NCI-H128 (cell line): ENCODE measurements around the gene WNT3.

ENCODE experiments used
- DNase-seq: peaks from one replicate; lab custom pipeline; 2025; ENCODE audit not compliant: unreplicated experiment; lab: John Stamatoyannopoulos, UW

Gene WNT3

DNA sequence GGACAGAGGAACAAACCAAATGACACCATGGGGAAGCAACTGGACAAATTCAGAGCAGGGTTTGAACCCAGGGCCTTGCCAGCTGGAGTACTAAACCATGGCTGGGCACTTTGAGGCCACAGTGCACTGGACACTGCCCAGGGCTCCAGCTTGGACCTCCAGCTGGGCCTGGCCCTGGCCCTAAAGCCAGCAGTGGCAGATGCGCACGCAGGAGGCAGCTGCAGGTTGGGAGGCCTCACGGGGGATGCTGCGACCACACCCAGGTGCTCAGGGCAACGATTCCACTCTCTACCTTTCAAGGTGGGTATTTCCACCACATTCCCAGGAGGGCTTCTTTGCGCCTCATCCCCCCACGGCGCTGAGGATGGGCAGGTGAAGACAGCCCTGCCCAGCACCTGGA, 28.9 kb downstream of the WNT3 start:
- no peak for DNase-seq

DNA sequence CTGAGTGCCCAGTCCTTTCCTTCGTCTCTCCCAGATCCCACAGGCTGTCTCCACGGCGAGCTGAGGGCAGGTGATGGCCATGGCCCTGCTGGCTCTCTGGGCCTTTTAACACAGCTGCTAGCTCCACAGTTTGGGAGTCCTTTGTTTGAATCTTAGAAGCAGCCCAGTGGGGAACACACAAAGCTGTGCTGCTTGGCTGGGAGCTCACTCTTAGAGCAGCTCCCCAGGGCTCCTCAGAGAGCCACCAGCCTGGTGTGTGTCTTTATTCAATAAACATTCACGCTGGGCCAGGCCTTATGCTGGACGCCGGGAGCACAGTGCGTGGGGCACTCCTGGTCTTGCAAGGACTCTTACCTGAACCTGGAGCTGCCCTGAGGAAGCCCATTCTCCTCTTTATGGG, 29.7 kb downstream of the WNT3 start:
- no peak for DNase-seq

DNA sequence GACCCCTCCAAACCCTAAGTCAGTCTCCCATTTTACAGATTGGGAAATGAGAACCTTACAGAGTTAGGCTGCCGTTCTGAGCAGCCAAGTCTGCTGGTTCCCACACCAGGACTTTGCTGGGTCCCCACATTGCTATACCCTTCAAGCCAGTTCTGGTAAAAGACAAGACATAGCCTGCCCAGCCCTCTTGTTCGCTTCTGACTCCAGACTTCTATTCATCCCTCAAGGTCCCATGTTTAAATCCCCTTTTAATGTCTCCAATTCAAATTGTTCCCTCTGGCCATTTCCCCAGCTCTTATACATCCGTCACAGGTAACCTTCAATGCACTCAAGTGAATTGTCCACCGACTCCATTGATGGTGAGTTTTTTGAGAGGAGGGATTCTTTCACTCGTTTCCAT, 30.2 kb downstream of the WNT3 start:
- DNase-seq: no peak

DNA sequence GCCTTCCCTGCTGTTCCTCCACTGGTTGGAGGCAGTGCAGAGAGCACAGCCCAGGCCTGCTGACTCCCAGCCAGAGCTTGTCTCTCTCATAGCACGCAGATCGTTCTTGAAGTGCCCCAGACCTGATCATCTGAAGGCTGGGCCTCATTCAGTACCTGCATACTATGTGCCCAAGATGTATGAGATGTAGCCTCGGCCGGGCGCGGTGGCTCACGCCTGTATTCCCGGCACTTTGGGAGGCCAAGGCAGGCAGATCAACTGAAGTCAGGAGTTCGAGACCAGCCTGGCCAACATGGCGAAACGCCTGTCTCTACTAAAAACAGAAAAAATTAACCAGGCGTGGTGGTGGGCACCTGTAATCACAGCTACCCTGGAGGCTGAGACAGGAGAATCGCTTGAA, 31.0 kb downstream of the WNT3 start:
- no peak for DNase-seq

DNA sequence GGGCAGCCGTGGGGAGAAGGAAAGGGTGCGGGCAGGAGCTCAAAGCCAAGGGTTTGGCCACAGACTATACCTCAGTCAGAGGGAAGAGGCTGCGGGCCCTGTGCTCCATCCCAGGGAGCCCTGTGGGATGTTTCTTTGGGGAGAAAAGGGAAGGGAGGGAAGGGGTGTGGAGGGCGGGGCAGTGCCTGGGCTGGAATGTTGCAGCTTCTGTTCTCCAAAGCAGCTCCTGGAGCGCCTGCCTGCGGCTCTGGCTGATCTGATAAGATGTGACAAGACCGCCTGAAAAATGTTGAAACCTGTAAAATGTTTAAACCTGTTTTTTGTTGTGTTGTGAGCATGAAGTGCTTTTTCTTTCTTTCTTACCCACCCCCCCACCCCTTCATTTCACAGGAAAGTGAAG, 32.8 kb downstream of the WNT3 start:
- DNase-seq: no peak

DNA sequence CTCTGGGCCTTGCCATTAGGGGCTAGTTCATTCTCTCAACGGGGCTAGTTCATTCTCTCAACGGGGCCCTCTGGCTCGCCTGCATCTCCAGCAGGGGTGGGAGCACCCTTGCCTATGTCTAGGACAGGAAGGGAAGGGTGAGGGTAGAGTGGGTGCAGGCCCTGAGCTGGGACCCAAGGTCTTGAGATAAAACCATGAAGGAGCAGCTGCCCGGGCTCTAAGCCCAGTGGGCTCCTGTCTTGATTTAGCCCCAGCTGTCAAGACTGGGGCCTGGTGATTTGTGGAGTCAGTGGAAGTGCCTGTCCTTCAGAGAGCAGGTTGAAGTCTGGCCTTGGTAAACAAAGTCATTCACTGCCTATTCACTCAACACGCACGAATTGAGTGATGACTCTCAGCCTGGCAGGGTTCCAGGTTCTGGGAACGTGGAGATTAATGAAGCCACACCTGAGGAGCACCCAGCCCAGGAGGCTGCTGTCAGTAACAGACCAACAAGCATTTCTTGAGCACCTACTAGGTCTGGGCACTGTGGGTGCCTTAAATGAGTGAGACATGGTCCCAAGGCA, 35.4 kb downstream of the WNT3 start:
- DNase-seq: no peak

DNA sequence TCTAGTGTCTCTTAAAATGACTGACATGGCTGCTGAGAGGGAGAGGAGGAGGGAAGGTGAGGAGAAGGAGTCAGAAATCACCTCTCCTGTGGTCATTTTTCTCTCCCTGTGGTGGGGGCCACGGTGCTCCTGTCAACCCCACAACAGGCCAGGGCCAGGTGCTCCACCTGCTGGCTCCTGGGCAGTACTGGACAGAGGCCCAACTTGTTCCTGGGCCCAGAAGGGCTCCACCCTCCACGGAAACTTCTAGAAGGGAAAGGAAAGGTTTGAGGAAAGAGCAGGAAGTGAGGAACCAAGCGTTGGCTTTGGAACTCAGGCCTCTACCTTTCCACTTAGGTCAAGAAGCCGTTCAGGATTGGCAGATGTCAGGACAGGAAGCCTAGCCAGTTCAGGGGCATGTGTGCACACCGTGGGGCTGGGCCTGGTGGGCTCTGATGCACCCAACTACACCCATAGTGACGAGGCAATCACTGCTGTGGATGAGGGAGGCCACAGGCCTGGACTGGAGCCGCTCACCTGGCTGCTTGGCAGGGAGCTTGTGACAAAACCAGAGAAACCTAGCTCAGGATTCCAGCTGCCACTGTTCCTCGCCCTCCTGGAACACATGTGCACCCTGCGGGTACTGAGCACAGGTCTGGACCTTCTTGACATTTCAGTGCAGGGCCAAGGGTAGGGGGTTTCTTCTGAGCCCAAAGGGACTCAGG, 36.1 kb downstream of the WNT3 start:
- DNase-seq: no peak

DNA sequence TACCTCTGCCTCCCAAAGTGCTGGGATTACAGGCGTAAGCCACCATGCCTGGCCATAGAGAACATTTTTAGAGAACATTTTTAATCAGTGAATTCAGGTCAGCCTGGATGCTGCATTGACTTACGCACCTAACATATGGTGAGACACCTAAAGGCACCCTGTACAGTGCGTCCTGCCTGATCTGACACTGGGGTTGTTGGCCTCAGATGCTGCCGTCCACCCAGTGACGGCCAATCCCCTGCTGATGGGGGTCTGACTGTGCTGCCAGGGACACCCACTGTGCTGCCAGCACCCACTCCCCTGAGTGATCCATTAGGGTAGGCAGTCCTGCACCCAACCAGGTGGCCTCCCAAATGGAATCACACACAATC, 38.5 kb downstream of the WNT3 start:
- DNase-seq: no peak

DNA sequence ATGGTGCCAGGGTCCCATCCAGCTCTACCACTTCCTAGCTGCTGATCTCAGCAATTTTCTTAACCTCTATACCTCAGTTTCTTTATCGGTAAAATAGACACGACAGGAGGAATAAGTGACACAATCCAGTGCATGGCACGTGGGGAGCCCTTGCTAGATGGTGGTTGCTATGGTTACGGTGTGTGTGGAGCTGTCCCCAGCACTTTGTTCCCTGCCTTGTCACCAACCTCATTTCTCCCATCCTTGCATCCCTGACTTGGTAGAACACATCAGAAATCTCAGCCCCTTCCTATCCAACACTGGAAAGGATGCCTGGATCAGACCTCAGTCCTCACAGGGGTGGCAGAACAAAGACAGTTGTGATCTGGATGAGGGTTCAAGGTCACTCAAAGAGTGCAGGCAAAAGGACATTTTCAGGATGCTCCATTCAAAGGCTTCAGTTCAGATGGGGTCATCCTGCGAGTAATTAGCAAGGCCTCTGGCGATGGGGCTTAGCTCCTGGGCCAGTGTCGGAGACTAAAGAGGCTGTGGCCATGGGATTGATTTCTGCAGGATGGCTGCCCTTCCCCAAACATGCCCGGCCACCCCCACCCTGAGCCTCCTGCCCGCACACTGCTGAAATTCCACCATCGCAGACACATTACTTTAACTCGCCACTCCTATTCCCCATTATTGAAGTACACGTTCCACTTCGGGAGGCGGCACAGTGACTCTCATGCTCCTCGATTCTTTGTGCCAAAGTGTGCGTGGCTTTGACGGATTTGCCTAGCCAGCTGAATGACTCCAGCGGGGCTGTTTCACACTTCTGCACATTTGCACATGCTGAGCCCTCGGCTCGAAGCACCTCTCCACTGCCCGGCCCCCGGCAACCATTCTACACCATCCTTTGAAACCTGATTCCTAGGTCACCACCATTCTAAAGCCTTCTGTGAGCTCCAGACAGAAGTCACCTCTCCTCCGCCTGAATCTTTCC, 40.3 kb downstream of the WNT3 start:
- DNase-seq: no peak

DNA sequence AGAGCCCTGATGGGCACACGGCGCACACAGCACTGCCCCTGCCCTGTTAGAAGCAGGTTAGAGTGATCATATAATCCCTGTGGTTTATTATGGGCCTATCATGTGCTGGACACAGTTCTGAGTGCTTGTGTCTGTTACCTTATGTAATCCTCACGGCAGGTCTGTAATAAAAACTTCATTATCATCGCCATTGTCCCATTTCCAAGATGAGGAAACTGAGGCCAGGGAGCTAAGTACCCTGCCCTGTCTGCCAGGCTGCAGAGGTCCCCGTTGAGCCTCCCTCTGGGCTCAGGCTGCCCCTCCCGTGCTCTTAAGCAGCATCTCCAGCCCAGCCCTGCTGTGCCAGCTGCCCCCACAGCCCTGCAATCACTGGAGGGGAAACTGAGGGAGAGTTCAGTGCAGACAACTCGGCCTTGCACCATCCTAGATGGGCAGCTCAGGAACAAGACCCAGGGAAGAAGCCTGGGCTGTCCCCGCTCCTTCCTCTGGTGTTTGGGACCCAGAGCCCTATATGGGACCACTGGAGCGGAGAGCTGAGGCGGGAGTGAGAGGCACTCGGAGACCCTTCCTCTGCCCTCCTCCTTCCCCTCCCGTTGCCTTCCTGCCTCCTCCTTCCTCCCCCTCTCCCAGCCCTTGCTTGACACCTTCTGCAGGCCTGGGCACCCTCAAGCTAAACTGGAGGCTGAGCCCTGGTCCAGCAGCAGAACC, 42.0 kb downstream of the WNT3 start:
- DNase-seq: no peak

DNA sequence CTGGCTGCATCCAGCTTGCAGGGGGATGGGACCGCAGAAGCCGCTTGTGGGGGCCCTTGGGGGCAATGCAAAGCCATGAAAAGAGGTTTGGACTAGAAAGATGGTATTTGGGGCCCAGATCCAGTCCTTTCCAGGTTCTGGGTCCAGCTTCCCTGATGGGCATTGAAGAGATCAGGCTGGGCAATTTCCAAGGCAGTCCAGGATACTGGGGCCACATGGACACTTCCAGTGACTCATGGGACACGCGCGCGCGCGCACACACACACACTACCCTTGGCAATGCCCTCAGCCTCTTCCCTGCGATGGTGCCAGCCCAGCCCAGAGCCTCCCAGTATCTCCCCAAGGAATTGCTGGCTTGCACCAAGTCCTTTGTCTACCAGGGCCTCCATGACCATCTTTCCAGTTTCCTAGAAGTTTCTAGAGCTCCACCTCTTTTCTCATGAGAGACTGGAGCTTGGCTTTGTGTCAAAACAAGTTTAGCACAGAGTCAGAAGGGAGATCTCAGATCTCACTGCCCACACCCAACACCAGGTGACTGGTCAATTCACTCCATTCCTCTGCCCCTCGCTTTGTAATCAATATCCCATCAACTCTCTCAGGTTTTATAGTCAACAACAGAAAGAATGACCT, 44.3 kb downstream of the WNT3 start:
- DNase-seq: no peak

DNA sequence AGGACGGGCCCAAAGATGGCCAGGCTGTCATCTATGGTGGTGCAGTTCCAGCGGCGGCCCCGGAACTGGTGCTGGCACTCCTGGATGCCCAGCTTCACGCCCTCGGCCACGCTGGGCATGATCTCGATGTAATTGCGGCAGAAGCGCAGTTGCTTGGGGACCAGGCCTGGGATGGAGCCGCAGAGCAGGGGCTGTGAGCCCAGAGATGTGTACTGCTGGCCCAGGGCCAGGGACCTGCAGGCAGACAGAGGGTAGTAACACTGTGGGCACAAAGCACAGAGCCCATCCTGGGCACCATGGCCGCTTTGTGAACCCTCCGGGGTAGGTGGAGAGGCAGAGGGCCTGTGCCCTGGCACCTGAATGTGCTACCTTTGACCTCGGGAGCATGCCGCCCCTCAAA, 44.8 kb downstream of the WNT3 start:
- DNase-seq: no peak

DNA sequence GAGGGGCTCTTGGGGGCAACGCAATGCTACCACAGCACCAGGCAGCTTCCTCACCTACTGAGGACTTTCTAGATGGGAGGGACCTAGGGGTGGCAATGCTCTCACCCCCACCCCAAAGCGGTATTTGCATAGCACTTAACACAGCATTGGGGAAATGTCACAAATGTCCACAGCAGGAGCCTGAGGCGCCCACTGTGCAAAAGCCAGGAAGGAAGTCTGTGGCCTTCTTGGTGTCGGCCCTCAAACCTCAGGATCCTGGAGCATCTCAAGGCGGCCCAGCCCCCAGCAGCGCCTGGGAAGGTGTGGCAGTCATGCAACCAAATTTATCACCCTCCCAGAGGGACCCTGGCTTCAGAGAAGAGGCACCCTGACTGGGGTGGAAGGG, 45.3 kb downstream of the WNT3 start:
- DNase-seq: no peak

DNA sequence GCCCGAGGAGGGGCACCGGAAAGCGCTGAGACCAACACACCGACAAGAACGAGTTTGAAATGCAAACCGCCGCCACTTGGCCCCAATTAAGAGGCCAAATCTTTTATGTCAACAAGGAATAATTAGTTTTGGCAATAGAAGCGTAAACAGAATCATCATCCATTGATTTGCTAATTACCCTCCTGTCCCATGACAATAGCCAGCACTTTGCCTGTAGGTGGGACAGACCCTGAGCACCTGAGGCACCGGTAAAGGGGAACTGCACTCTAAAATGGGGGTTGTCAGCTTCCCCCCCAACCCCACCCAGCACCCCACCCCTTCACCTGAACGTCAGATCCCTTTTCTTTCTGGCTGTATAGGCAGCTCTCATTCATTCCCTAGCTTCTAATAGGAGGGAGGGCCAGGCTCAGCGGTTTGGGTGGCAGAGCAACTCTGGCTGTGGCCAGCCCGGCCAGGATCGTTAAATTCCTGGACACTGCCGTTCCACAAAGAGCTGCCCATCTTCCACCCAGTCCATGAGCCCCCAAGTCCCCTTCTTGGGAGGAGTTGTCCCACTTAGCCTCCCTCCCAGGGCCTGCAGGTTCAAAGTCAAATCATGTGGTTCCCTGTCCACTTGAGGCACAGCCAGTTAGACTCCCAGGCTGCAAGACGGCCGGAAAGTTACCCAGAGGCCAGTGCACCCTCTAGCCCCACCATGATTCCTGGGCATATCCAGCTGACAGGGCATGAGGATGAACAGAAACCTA, 45.8 kb downstream of the WNT3 start:
- DNase-seq: no peak

DNA sequence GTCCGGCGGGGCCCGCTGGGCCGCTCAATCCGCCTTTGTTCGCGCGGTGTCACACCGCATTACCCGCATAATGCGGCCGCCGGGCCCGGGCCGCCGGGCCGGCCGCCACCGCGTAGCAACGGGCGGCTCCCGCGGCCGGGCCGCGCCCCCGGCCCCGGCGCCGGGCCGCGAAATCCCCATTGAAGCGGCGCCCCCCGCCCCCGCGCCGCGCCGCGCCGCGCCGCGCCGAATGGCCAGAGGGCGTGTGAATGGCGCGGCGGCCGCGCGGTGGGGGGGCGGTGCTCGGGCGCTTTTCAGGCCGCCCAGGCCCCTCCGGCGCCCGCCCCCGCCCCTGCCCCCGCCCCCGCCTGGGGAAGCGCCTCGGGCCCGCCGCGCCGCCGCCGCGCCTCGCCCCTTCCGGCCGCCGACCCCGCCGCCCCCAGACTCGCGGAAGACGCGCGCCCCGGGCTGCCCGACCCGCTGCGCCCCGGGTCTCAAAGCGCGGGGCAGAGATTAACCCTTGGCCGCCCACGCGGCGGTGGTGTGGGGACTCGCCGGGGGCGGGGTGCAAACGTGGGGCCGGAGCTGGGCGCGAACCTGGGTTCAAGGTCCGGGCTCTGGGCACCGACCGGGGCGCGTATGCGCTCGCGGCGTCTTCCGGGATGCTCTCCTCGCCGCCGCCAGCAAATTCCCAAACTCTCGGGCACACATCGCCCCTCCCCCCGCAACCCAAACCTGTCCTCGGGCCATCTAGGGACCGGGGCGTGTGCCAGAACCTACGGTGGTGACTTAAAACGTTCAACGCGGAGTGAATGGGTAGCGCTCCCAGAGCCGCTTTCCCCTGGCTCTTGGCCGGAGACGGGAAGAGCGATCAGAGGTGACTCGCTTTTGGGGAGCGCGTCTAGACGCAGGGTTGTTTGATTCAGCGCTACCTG, 46.7 kb downstream of the WNT3 start:
- no peak for DNase-seq

DNA sequence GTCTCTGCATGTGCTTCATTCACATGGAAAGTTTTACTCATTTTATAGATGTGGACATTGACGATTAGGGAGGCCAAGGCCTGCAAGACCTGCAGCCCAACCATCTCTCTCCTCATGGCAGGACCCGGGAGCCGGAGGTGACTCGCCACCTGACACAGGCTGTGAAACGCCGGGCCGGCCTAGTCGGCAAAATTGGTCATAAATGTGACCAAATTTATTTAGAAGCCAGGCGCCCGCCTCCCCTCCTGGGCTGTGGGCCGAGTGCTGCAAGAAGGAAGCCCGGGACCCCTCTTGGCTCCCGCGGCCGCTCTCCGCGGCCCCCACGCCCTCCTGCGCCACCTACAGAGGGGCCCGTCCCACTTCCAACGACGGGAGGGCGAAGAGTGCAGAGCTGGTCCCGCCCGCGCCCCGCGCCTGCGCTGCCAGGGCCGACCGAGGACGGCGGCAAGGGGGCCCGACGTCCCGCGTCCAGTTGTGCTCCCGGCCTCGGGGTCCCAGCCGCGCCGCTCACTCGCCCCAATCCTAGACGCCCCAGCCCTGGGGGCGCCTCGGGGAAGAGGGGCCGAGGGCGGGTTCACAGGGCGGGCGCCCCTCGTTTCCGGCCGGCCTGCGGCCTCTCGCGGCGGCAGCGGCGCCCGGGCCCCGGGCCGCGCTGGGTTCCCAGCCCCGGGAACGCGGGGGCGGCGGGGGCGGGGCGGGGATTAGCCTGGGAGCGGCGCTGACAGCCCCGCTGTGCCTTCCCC, 47.5 kb downstream of the WNT3 start:
- DNase-seq: no peak

DNA sequence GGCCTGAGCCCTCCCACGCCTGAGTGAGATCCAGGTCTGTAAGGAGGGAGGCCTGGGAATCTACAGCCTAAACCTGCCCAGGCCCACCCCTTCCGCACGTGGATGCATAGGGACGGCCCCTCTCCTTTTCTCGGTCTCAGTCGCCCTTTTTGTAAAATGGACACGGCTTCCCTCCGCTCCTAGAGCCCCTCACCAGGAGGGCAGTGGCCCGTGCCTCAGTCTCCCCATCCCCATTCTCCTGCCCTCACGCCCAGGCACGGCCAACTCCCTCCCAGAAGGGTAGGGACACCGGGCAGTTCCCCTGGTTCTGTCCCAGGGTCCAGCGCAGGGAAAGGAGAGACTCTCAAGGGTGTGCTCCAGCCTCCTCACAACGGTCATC, 48.1 kb downstream of the WNT3 start:
- no peak for DNase-seq

DNA sequence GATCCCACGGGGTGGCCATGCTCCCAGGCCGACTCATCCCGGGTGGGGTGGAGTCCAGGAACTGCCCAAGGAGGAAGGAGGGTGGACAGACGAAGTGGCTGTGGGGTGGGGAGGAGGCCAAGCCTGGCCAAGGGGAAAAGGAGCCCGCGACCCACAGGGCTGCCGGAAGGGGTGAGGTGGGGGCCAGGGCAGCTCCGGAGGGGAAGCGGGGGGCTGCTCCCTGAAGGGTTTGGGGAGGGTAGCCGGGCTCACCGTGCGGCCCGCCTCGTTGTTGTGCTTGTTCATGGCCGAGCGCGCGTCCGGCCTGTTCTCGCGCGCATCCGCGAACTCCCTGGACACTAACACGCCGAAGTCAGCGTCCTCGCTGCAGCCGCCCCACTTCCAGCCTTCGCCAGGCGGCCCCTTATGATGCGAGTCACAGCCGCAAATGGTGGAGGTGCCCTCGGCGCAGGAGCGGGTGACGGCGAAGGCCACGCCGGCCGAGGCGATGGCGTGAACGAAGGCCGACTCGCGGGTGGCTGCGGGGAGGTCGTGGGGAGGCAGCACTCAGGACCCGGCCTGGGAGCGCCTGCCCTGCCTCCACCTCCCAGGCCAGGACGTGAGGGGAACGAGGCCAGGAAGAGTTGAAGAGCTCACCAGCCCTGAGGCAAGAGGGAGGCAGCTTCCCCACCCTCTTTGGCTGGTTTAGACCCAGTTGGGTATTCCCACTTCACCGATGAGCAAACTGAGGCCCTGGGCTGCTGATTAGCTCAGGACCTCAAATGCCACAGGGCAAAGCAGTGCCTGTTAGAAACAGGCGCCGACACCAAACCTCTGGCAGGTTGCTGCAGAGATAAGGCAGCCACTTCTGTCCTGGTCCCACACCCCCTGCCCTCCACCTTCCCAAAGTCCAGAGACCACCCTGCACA, 48.7 kb downstream of the WNT3 start:
- no peak for DNase-seq
